OCI-LY1 (cell line): ENCODE measurements around the gene RALGAPB.

Source experiments
- H2AFZ ChIP-seq: fragments of 200-600 bp; sonication (generic), shearing (Covaris generic); 2 replicates; pipeline ENCODE4 v1.6.0; 2014; ENCODE audit warnings: antibody characterized with exemption, mild to moderate bottlenecking, low read length
- H3F3A ChIP-seq: fragments of 200-600 bp; sonication (generic), shearing (Covaris generic); 2 replicates; pipeline ENCODE4 v1.6.0; 2014; ENCODE audit warnings: mild to moderate bottlenecking, antibody characterized with exemption, low read length, moderate library complexity; ENCODE audit not compliant: insufficient read depth
- H3K27ac ChIP-seq: fragments of 200-600 bp; sonication (generic); 2 replicates; pipeline ENCODE4 v1.5.1; 2014; ENCODE audit warnings: low read length, mixed run types, mild to moderate bottlenecking, low read depth; ENCODE audit not compliant: poor library complexity, severe bottlenecking
- H3K27me3 ChIP-seq: fragments of 200-600 bp; sonication (generic); 2 replicates; pipeline ENCODE4 v1.6.0; 2014; ENCODE audit warnings: antibody characterized with exemption, mild to moderate bottlenecking, low read length, moderate library complexity; ENCODE audit not compliant: insufficient read depth
- H3K36me3 ChIP-seq: fragments of 200-600 bp; sonication (generic); 2 replicates; pipeline ENCODE4 v1.6.1; 2014; ENCODE audit warnings: mild to moderate bottlenecking, antibody characterized with exemption, low read length, moderate library complexity, mixed read lengths; ENCODE audit not compliant: insufficient read depth
- H3K4me1 ChIP-seq: fragments of 200-600 bp; sonication (generic); 2 replicates; pipeline ENCODE4 v1.5.1; 2014; ENCODE audit warnings: mild to moderate bottlenecking, low read length, moderate library complexity; ENCODE audit not compliant: insufficient read depth, severe bottlenecking
- H3K4me2 ChIP-seq: fragments of 200-600 bp; sonication (generic), shearing (Covaris generic); 2 replicates; pipeline ENCODE4 v1.6.1; 2014; ENCODE audit warnings: low read length
- H3K4me3 ChIP-seq: fragments of 200-600 bp; sonication (generic); 2 replicates; pipeline ENCODE4 v1.5.1; 2014; ENCODE audit warnings: low read length, low read depth, mild to moderate bottlenecking, mixed read lengths; ENCODE audit not compliant: poor library complexity, severe bottlenecking
- H3K79me2 ChIP-seq: fragments of 200-600 bp; shearing (Covaris generic); 2 replicates; pipeline ENCODE4 v1.6.1; 2016; ENCODE audit warnings: mixed run types, low read length, mixed read lengths; ENCODE audit not compliant: insufficient read depth
- H3K9ac ChIP-seq: fragments of 200-600 bp; sonication (generic), shearing (Covaris generic); 2 replicates; pipeline ENCODE4 v1.6.1; 2014; ENCODE audit warnings: mild to moderate bottlenecking, low read length, mixed read lengths
- H3K9me2 ChIP-seq: fragments of 200-600 bp; sonication (generic), shearing (Covaris generic); 2 replicates; pipeline ENCODE4 v1.6.1; 2014; ENCODE audit warnings: low read depth, mild to moderate bottlenecking, low read length, mixed read lengths
- H3K9me3 ChIP-seq: fragments of 200-600 bp; shearing (Covaris generic); 2 replicates; pipeline ENCODE4 v1.6.1; 2014; ENCODE audit warnings: low read length, mixed read lengths
- H4K20me1 ChIP-seq: fragments of 200-600 bp; sonication (generic), shearing (Covaris generic); 2 replicates; pipeline ENCODE4 v1.6.0; 2016; ENCODE audit warnings: mild to moderate bottlenecking, low read length; ENCODE audit not compliant: insufficient read depth
- EZH2 ChIP-seq: fragments of 200-600 bp; sonication (generic), shearing (Covaris generic); IDR thresholded peaks from 2 replicates; pipeline ENCODE4 v1.8.0; 2017; ENCODE audit warnings: borderline replicate concordance, mixed run types, mild to moderate bottlenecking, antibody characterized with exemption, low read length, moderate library complexity, mixed read lengths
- TF ChIP-seq, protein P1 (sequence below): fragments of 200-600 bp; sonication (generic), shearing (Covaris generic); IDR thresholded peaks from 2 replicates; pipeline ENCODE4 v1.5.1; 2017; ENCODE audit warnings: mild to moderate bottlenecking, antibody characterized with exemption, low read length, moderate library complexity, mixed read lengths

Gene RALGAPB

DNA sequence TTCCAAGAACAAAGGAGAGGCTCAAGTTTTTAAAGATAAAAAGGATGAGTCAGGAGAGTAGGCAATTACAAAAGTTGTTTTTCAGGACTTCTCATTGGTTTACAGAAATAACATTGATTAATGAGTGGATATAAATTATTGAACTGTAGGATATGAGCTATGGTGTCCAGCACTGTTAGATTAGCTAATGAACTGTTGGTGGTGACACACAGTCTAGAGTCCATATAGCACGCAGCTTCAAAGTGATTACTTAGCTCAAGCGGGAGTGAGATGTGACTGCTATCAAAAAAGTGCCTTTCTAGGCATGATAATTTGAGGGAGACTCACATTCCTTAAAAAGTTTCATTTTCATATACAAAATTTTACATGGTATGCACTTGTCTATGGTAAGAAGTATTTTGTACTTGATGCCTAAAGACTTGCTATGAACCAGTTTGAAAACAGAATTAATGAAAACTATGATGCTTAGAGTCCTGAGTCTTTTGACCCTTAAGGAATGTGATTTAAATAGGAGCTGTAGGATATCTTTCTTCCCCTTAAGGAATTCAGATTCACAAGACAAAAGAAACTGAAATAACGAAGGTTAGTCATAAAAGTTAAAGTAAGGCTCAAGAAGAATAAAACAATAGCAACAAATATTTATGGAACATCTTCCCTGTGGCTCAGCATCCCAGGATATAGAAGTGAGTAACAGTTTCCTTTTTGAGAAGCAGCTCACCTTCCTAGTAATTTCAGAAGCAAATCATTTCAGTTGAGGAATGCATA is 86.1 kb downstream of the RALGAPB start:
- Histone ChIP-seq H3K9ac (no peak overlapping the region), H3K79me2 (no peaks in the 10 kb centered on the region), H3K4me3 (no peak overlapping the region), H3K9me2 (no peaks in the 10 kb centered on the region), H3F3A (no peaks in the 10 kb centered on the region), H3K4me2 (no peak overlapping the region), H3K36me3 (peaks cover 74% of the 10 kb centered on the region), H3K27ac (no peak overlapping the region), H3K9me3 (no peaks in the 10 kb centered on the region), H4K20me1 (no peaks in the 10 kb centered on the region), H3K27me3 (no peaks in the 10 kb centered on the region), H2AFZ (no peak overlapping the region), H3K4me1 (no peaks in the 10 kb centered on the region)
- no peak for TF ChIP-seq EZH2
- TF ChIP-seq, protein P1, sequence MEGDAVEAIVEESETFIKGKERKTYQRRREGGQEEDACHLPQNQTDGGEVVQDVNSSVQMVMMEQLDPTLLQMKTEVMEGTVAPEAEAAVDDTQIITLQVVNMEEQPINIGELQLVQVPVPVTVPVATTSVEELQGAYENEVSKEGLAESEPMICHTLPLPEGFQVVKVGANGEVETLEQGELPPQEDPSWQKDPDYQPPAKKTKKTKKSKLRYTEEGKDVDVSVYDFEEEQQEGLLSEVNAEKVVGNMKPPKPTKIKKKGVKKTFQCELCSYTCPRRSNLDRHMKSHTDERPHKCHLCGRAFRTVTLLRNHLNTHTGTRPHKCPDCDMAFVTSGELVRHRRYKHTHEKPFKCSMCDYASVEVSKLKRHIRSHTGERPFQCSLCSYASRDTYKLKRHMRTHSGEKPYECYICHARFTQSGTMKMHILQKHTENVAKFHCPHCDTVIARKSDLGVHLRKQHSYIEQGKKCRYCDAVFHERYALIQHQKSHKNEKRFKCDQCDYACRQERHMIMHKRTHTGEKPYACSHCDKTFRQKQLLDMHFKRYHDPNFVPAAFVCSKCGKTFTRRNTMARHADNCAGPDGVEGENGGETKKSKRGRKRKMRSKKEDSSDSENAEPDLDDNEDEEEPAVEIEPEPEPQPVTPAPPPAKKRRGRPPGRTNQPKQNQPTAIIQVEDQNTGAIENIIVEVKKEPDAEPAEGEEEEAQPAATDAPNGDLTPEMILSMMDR: no peak

GRCh38 chr20:38559764-38560163 is 87.1 kb downstream of the RALGAPB start:
- H3K9ac ChIP-seq: no peak overlapping the region
- no peaks in the 10 kb centered on the region for H3K9me2 ChIP-seq
- H2AFZ ChIP-seq: no peak overlapping the region
- no peak overlapping the region for H3K27ac ChIP-seq
- H3F3A ChIP-seq: no peaks in the 10 kb centered on the region
- H4K20me1 ChIP-seq: no peaks in the 10 kb centered on the region
- H3K9me3 ChIP-seq: no peaks in the 10 kb centered on the region
- H3K79me2 ChIP-seq: no peaks in the 10 kb centered on the region
- peaks cover 64% of the 10 kb centered on the region for H3K36me3 ChIP-seq
- no peaks in the 10 kb centered on the region for H3K4me1 ChIP-seq
- H3K27me3 ChIP-seq: no peaks in the 10 kb centered on the region
- no peak overlapping the region for H3K4me3 ChIP-seq
- TF ChIP-seq EZH2: no peak
- TF ChIP-seq, protein P1: no peak
- no peak overlapping the region for H3K4me2 ChIP-seq

DNA sequence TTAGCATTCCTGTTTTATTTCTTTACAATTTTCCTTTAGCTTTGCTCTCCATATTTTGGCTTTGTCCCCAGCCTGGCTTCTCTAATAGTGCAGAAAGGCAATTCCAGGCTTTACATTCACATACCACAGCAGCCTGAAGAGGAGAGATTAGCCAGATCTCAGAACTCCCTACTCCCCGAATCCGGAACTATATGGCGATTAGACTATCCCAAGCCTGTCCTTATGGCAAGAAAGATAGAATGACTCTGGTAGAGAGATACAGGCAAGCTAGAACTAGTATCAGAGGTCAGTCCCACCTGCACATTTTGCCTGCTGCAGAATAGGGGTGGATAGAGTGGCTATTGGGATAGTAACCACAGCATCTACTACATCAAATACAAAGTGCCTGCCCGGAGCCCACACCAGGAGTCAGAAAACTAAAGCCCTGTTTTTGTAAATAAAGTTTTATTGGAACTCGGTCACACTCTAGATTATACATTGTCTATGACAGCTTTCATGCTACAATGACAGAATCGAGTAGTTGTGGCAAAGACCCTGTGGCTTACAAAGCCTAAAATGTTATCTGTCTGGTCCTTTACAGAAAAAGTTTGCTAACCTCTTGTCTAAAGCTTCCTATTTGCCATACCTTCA is 91.3 kb downstream of the RALGAPB start:
- Histone ChIP-seq H3K36me3 (peaks cover 58% of the 10 kb centered on the region), H3K4me3 (no peak overlapping the region), H3K27ac (no peak overlapping the region), H3K79me2 (no peaks in the 10 kb centered on the region), H3K27me3 (no peaks in the 10 kb centered on the region), H3F3A (no peaks in the 10 kb centered on the region), H3K4me1 (no peaks in the 10 kb centered on the region), H2AFZ (no peak overlapping the region), H3K9ac (no peak overlapping the region), H3K9me3 (no peaks in the 10 kb centered on the region), H3K4me2 (no peak overlapping the region), H4K20me1 (no peaks in the 10 kb centered on the region), H3K9me2 (no peaks in the 10 kb centered on the region)
- TF ChIP-seq EZH2: no peak
- TF ChIP-seq, protein P1: no peak
